Measurements from ENCODE around the gene CDC42BPG.
A peak's percentile ranks its signal among the peaks of the same experiment; 100 is the strongest.

The CDC42BPG gene

GRCh38 chr11:64784813-64785581 is 59.5 kb downstream of the CDC42BPG start:
- DNase-seq: no peak

DNA sequence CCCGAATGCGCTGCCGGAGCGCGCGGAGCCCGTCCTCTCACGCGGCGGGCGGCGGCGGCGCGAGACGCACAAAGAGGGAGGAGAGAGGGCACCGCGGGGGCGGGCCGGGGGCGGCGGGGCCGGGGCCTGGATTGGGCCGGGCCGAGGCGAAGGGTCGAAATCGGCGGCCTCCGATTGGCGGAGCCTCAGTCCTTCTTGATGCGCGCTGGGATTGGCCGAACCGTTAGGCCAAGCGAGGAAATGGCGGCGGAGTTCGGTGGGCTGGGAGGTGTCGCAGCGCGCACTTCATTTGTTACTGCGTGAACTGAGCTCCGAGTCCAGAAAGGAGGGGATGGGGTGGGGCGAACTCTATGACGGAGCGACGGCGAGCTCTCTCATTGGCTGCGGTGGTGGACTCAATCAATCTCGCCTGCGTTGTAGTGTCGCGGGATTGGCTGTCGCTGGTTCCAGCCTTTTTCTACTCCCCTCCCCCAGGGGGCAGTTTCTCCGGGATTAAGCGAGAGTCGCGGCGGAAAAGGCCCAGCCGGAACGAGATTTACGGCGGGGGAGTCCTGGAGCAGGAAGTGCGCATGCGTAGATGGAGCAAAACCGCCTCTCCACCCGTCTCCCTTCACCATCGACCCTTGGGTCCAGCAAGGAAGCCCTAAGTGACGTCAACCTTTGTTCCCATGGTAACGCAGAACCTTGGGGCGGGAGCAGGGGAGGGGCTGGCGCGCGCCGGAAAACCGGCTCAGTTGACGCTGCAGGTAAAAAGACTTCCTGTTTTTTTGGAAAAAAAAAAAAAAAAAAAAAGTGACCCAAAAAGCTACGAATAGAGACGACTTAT is 65.8 kb downstream of the CDC42BPG start, which contains the start of gene SF1:
SF1 (minus strand) TSS at position 70 of the 826 bp plus-strand sequence. CDS start 150 bp downstream, outside the sequence.
- DNase-seq: peak; percentile 96

DNA sequence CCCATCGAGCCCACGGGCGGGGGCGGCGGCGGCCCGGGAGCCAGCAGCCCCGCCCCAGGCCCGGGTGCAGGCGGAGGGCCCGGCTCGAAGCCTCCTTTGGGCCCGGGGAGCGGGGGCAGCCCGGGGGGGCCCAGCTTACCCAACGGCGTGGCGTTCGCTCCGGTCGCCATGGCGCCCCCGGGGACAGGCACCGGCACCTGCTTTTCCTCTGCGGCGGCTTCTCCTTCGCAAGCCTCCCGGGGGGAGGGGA is 66.3 kb downstream of the CDC42BPG start:
- no peak for DNase-seq

- no peak for DNase-seq
Measured at GRCh38 chr11:64777449-64778222, 66.8 kb downstream of the CDC42BPG start.

- no peak for DNase-seq
Measured at GRCh38 chr11:64776875-64777274, 67.6 kb downstream of the CDC42BPG start.

- no peak for DNase-seq
Measured at GRCh38 chr11:64776425-64776824, 68.0 kb downstream of the CDC42BPG start.

GRCh38 chr11:64774144-64774543 is 70.3 kb downstream of the CDC42BPG start:
- no peak for DNase-seq

All from NCI-H2081 treated with DMSO at 0.1 percent for 48 hours (cell line).